Measurements from ENCODE around the gene IFITM1.
A peak's percentile ranks its signal among the peaks of the same experiment; 100 is the strongest.
"Not testable (repeated sequence)": the region's sequence is repeated elsewhere in the genome, so short reads cannot be mapped to it uniquely, and the experiment has no call there.

IFITM1 gene

GRCh38 chr11:285021-285893, 28.6 kb upstream of the IFITM1 start:
- Histone ChIP-seq H3K4me1 (ENCODE audit: control insufficient read depth, insufficient read depth, low read length) (peaks cover 6% of the 10 kb centered on the region), H3K27me3 (ENCODE audit: control insufficient read depth, insufficient read depth, low read length) (peaks cover 52% of the 10 kb centered on the region), H3K4me3 (ENCODE audit: low read length) (no peak overlapping the region), H3K36me3 (ENCODE audit: insufficient read depth, low read length) (no peaks in the 10 kb centered on the region), H3K9me3 (replicated peaks; ENCODE audit: low read length) (no peaks in the 10 kb centered on the region), H3K9ac (ENCODE audit: low read depth, low read length) (no peak overlapping the region), H3K4me2 (ENCODE audit: low read length) (no peak overlapping the region)

- Histone ChIP-seq H3K4me3 (ENCODE audit: low read length) (no peak overlapping the region), H3K4me1 (ENCODE audit: control insufficient read depth, insufficient read depth, low read length) (peaks cover 6% of the 10 kb centered on the region), H3K27me3 (ENCODE audit: control insufficient read depth, insufficient read depth, low read length) (peaks cover 46% of the 10 kb centered on the region), H3K4me2 (ENCODE audit: low read length) (no peak overlapping the region), H3K9me3 (replicated peaks; ENCODE audit: low read length) (no peaks in the 10 kb centered on the region), H3K36me3 (ENCODE audit: insufficient read depth, low read length) (no peaks in the 10 kb centered on the region), H3K9ac (ENCODE audit: low read depth, low read length) (no peak overlapping the region)
Observed at GRCh38 chr11:285894-286220, 28.0 kb upstream of the IFITM1 start.

- not testable (repeated sequence) for H3K4me3 ChIP-seq (ENCODE audit: low read length); H3K9me3 ChIP-seq (replicated peaks; ENCODE audit: low read length); H3K4me1 ChIP-seq (ENCODE audit: control insufficient read depth, insufficient read depth, low read length); H3K36me3 ChIP-seq (ENCODE audit: insufficient read depth, low read length); H3K9ac ChIP-seq (ENCODE audit: low read depth, low read length); H3K4me2 ChIP-seq (ENCODE audit: low read length)
- H3K27me3 ChIP-seq (ENCODE audit: control insufficient read depth, insufficient read depth, low read length): peaks cover 33% of the 10 kb centered on the region
Observed at GRCh38 chr11:286977-287820, 26.6 kb upstream of the IFITM1 start.

- Histone ChIP-seq H3K4me3 (ENCODE audit: low read length) (peak overlapping the region; percentile 64), H3K27me3 (ENCODE audit: control insufficient read depth, insufficient read depth, low read length) (peaks cover 25% of the 10 kb centered on the region), H3K4me2 (ENCODE audit: low read length) (peak overlapping the region; percentile 85), H3K9ac (ENCODE audit: low read depth, low read length) (peak overlapping the region; percentile 25), H3K9me3 (replicated peaks; ENCODE audit: low read length) (no peaks in the 10 kb centered on the region), H3K4me1 (ENCODE audit: control insufficient read depth, insufficient read depth, low read length) (peaks cover 6% of the 10 kb centered on the region), H3K36me3 (ENCODE audit: insufficient read depth, low read length) (no peaks in the 10 kb centered on the region)
Observed at GRCh38 chr11:287821-288477, 25.9 kb upstream of the IFITM1 start.

DNA sequence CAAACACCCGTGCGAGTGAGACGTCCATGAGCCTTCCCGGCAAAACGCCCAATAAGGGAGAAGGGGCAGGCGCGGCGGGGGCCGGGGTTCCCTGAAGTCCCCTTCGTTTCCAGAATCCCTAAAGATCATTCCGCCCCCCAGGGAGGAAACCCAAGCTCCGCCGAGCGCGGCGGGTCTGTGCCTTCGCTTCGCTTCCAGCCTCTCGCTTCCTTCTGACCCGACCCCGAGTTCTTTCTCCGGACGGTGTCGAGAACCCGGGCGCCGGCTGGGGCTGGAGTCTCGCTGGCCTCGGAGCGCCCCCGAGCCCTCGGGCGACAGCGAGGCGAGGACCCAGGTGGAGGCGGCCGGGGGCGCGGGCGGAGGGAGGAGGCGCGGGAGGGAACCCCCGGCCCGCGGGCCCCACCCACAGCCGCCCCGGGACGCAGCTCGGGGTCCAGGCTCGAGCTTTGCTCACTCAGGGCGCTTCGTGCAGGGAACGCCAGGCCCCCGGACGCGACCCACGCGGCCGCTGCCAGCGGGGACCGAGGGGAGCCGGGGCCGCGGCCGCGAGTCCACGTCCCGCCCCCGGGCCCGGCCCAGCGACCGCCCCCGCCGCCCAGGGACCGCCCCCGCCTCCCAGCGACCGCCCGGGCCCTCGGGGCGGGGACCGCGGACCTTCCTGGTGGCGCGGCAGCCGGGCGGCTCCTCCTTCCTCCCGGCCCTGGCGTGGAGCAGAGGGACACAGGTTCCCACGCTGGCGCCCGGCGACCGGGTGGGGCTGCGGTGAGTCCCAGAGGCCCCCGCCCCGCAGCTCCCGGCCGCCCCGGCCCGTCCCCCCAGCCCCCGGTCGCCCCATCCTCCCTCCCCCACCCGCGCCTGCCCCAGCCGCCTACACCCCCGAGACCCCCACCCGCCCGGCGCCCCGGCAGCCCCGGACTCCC, 25.1 kb upstream of the IFITM1 start, which contains the start of gene PGGHG:
TSS of gene PGGHG (plus strand) at position 649 of the 920 bp plus-strand sequence. CDS start 691 bp downstream, outside the sequence.
- H3K4me1 ChIP-seq (ENCODE audit: control insufficient read depth, insufficient read depth, low read length): peaks cover 6% of the 10 kb centered on the region
- H3K27me3 ChIP-seq (ENCODE audit: control insufficient read depth, insufficient read depth, low read length): peaks cover 21% of the 10 kb centered on the region
- no peaks in the 10 kb centered on the region for H3K36me3 ChIP-seq (ENCODE audit: insufficient read depth, low read length)
- H3K9ac ChIP-seq (ENCODE audit: low read depth, low read length): peak within 1 kb of the TSS; percentile 25
- no peaks in the 10 kb centered on the region for H3K9me3 ChIP-seq (replicated peaks; ENCODE audit: low read length)
- H3K4me2 ChIP-seq (ENCODE audit: low read length): peak within 1 kb of the TSS; percentile 85
- H3K4me3 ChIP-seq (ENCODE audit: low read length): peak within 1 kb of the TSS; percentile 64

- H3K4me2 ChIP-seq (ENCODE audit: low read length): peak overlapping the region; percentile 29
- H3K4me1 ChIP-seq (ENCODE audit: control insufficient read depth, insufficient read depth, low read length): peaks cover 6% of the 10 kb centered on the region
- H3K36me3 ChIP-seq (ENCODE audit: insufficient read depth, low read length): no peaks in the 10 kb centered on the region
- peaks cover 17% of the 10 kb centered on the region for H3K27me3 ChIP-seq (ENCODE audit: control insufficient read depth, insufficient read depth, low read length)
- H3K9me3 ChIP-seq (replicated peaks; ENCODE audit: low read length): no peaks in the 10 kb centered on the region
- no peak overlapping the region for H3K4me3 ChIP-seq (ENCODE audit: low read length)
- no peak overlapping the region for H3K9ac ChIP-seq (ENCODE audit: low read depth, low read length)
Observed at GRCh38 chr11:289398-289711, 24.5 kb upstream of the IFITM1 start.

DNA sequence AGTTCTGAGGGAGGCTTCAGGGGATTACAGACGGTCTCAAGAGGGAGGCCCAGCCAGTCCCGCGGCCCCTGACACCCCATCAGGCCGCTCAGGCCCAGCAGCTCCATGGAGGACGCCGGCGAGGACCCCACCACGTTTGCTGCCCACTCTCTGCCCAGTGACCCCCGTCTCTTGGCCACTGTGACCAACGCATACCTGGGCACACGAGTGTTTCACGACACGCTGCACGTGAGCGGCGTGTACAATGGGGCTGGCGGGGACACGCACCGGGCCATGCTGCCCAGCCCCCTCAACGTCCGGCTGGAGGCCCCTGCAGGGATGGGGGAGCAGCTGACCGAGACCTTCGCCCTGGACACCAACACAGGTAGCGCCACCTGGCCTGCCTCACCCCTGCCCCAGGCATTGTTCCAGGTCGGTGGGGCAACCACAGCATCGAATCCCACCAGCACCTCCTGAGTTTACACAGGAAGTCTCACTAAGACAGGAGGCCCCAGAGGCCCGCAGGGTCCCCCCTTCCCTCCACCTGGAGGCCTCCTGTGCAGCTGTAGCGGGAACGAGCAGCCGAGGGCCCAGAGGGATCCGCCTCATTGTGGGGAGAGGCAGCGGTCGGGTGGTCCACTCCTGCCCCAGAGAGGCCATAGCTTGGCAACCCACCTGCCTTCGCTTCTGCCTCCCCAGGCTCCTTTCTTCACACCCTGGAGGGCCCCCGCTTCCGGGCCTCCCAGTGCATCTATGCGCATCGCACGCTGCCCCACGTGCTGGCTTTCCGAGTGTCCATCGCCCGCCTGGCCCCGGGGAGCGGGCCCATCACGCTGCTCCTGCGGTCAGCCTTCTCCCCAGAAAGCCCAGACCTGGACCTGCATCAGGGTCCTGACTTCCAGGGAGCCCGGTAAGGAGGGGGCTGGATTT, 23.9 kb upstream of the IFITM1 start:
- Histone ChIP-seq H3K4me3 (ENCODE audit: low read length) (no peak overlapping the region), H3K9ac (ENCODE audit: low read depth, low read length) (no peak overlapping the region), H3K36me3 (ENCODE audit: insufficient read depth, low read length) (no peaks in the 10 kb centered on the region), H3K4me2 (ENCODE audit: low read length) (peak overlapping the region; percentile 29), H3K9me3 (replicated peaks; ENCODE audit: low read length) (no peaks in the 10 kb centered on the region), H3K27me3 (ENCODE audit: control insufficient read depth, insufficient read depth, low read length) (peaks cover 17% of the 10 kb centered on the region), H3K4me1 (ENCODE audit: control insufficient read depth, insufficient read depth, low read length) (peaks cover 6% of the 10 kb centered on the region)

DNA sequence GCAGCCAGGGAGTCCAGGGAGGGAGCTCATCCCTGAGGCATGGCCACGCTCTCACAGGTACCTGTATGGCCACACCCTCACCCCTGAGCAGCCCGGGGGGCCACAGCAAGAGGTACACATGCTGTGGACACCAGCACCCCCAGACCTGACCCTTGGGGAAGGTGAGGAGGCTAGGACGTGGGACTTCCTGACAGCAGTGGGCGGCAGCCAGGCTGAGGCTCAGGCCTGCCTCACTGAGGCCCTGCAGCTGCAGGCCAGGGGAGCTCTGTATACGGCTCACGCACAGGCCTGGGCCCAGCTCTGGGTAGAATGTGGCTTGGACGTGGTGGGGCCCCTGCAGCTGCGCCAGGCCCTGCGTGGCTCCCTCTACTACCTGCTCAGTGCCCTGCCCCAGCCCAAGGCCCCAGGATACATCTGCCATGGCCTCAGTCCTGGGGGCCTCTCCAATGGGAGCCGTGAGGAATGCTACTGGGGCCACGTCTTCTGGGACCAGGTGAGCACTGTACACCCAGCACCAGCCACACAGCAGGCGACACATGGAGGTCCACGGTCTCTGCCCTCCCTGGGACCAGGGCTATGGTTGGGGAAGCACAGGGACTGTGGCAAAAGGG, 23.1 kb upstream of the IFITM1 start:
- Histone ChIP-seq H3K9ac (ENCODE audit: low read depth, low read length) (no peak overlapping the region), H3K27me3 (ENCODE audit: control insufficient read depth, insufficient read depth, low read length) (peaks cover 21% of the 10 kb centered on the region), H3K36me3 (ENCODE audit: insufficient read depth, low read length) (no peaks in the 10 kb centered on the region), H3K9me3 (replicated peaks; ENCODE audit: low read length) (no peaks in the 10 kb centered on the region), H3K4me3 (ENCODE audit: low read length) (no peak overlapping the region), H3K4me1 (ENCODE audit: control insufficient read depth, insufficient read depth, low read length) (peaks cover 6% of the 10 kb centered on the region), H3K4me2 (ENCODE audit: low read length) (no peak overlapping the region)

DNA sequence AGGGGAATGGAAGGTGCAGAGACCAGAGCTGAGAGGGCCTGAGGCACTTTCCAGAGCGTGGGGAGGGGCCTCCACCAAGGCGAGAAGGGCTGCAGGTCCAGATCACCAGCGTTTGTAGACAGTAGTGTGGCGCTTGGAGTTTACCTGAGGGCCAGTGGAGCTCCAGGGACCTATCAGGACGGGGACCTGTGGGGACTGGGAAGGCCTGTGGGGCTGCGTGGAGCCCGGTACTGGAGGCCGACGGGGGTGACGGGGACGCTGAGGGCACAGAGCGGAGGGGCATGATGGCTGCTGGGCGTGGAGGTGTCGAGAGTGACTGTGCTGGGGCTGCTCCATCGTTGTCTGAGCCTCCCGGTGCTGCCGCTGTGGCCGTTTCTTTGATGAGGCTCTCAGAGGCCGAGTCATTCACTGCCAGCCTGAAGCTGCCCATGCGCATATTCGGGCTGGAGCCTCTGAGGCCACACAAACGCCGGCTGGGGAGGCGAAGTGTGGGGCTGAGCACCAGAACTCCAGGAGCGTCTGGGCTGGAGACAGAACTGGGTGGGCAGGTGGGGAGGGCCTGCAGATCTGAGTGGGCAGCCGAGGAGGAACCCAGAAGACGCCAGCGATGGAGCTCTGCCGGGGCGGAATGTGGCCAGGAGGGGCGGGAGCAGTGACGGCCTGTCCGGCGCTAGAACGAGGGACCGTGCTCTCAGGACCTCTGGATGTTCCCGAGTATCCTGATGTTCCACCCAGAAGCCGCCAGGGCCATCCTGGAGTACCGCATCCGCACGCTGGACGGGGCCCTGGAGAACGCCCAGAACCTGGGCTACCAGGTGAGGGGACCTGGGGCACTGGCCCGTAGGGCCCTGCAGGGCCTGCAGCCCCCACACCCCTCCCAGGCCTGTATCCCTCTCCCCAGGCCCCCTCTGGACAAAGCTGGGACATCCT, 22.3 kb upstream of the IFITM1 start:
- Histone ChIP-seq H3K9ac (ENCODE audit: low read depth, low read length) (no peak overlapping the region), H3K27me3 (ENCODE audit: control insufficient read depth, insufficient read depth, low read length) (peaks cover 26% of the 10 kb centered on the region), H3K4me2 (ENCODE audit: low read length) (no peak overlapping the region), H3K9me3 (replicated peaks; ENCODE audit: low read length) (no peaks in the 10 kb centered on the region), H3K4me3 (ENCODE audit: low read length) (no peak overlapping the region), H3K36me3 (ENCODE audit: insufficient read depth, low read length) (no peaks in the 10 kb centered on the region), H3K4me1 (ENCODE audit: control insufficient read depth, insufficient read depth, low read length) (peaks cover 6% of the 10 kb centered on the region)
